Erythroblast (primary cell): ENCODE results near the gene RDH13.

Source experiments
- GATA1 ChIP-seq: IDR thresholded peaks from 2 replicates; pipeline ENCODE4 v1.6.1; 2011; ENCODE audit warnings: low read depth, mild to moderate bottlenecking, control low read depth, low read length, moderate library complexity
- POLR2A ChIP-seq: IDR thresholded peaks from 2 replicates; pipeline ENCODE4 v1.6.1; 2011; ENCODE audit warnings: mild to moderate bottlenecking, low read length

DNA sequence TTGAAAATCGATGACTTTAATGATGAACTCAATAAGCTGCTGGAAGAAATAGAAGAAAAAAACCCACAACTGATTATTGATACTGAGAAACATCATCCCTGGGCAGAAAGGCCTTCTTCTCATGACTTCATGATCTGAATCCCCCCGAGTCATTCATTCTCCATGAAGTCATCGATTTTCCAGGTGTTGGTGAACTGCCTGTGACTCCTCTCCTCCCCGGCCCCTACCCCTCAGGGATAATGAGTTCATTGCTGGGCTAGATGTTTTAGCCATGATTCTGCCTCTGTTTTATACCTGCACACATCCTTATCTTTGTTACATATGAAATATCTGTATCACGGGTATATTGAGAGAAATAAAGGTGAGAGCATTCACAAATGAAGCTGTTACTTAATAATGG is 62.2 kb downstream of the RDH13 start:
- no peak for TF ChIP-seq POLR2A
- no peak for TF ChIP-seq GATA1
